Prostate gland (tissue), 2 donors: Measurements from ENCODE around the gene KCP.

Experiments used
- CTCF ChIP-seq, 4 experiments: fragments of 200-600 bp in 2 of 4; fragments of 450-650 bp in 2 of 4; sonication (generic) in 2 of 4; IDR thresholded peaks; 1 replicate in 3 of 4; 2 replicates in 1 of 4; pipeline ENCODE4 v1.5.1; 2016 to 2019; ENCODE audit warnings: antibody characterized with exemption in 4 of 4, mild to moderate bottlenecking in 2 of 4, moderate library complexity in 2 of 4
- POLR2A ChIP-seq: fragments of 450-650 bp; IDR thresholded peaks from one replicate; pipeline ENCODE4 v1.6.1; 2016; ENCODE audit warnings: antibody characterized with exemption, mild to moderate bottlenecking

- TF ChIP-seq CTCF (IDR thresholded peaks at IDR 0.05) (no peak), POLR2A (no peak)
Observed at GRCh38 chr7:128826916-128827247, 83.6 kb downstream of the KCP start.
